ENCODE data around the gene RHOB. TPM values are rescaled to one million over a fixed set of nuclear protein-coding genes. Genes with fewer than 3 reads are reported as not detected.
"Not testable (repeated sequence)": the region's sequence is repeated elsewhere in the genome, so short reads cannot be mapped to it uniquely, and the experiment has no call there.

RHOB gene
- total RNA-seq, 2 experiments from 2014 or later, result 0.52 to 0.67 TPM

DNA sequence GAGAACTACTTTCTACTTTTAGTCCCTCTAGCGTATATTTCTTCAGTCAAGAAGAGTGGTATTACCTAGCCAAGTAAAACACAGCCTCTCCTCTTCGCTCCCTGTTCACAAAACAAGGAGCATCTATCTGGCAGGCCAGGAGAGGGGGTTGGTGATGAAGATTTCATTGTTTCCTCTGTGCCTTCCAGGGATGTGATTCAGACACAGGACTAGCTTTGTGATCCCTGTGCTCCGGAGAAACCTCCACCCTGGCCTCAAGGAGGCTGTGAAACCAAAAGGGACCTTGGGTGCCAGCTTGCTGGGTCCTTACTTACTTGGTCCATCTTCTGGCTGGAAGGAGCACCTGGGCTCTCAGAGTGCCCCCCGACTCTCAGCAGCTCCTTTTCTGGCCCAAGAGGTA lies 5.7 kb downstream of the RHOB start:
- DNase-seq, result no peak
- H3K4me1 Mint-ChIP-seq, result peaks cover 2% of the 10 kb centered on the region
- H3K27ac Mint-ChIP-seq, result no peak overlapping the region
- ChIA-PET CTCF (interaction anchor here (1.0 to 1.6 kb wide), 6 partner anchors 10 to 199 kb away, joined by 3 to 7 read pairs (median 4); partner anchors contain the start of gene HS1BP3), POLR2A (no interaction called here)
- peaks cover 43% of the 10 kb centered on the region for H3K27me3 Mint-ChIP-seq
- no peaks in the 10 kb centered on the region for H3K36me3 Mint-ChIP-seq (ENCODE audit: low read depth)
- no peaks in the 10 kb centered on the region for H3K9me3 Mint-ChIP-seq
- no peak overlapping the region for H3K4me3 Mint-ChIP-seq

DNA sequence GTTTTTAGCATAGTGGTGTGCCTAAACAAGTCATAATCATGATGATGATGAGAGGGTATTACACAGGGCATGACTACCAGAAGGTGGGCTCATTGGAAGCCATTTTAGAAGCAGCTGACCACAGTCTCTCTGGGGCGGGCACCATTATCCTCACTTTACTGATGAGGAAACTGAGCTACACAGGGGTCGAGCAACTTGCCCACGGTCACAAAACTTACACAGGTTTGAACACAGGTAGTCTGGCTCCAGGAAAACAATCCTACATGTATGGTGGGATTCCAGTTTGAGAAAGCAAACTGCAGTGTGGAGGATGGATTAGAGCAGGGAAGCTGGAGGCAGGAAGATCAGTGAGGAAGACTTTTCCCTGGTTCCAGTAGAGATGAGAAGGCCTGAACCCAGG lies 6.2 kb downstream of the RHOB start:
- H3K27me3 Mint-ChIP-seq, result peaks cover 40% of the 10 kb centered on the region
- no peak overlapping the region for H3K27ac Mint-ChIP-seq
- H3K4me1 Mint-ChIP-seq, result no peaks in the 10 kb centered on the region
- POLR2A ChIA-PET, result no interaction called here
- no peak for DNase-seq
- H3K9me3 Mint-ChIP-seq, result no peaks in the 10 kb centered on the region
- H3K36me3 Mint-ChIP-seq (ENCODE audit: low read depth), result no peaks in the 10 kb centered on the region
- CTCF ChIA-PET, result interaction anchor here (1.0 to 1.6 kb wide), 2 partner anchors 12 to 189 kb away, joined by 4 to 7 read pairs; no protein-coding TSS in a partner anchor
- no peak overlapping the region for H3K4me3 Mint-ChIP-seq

DNA sequence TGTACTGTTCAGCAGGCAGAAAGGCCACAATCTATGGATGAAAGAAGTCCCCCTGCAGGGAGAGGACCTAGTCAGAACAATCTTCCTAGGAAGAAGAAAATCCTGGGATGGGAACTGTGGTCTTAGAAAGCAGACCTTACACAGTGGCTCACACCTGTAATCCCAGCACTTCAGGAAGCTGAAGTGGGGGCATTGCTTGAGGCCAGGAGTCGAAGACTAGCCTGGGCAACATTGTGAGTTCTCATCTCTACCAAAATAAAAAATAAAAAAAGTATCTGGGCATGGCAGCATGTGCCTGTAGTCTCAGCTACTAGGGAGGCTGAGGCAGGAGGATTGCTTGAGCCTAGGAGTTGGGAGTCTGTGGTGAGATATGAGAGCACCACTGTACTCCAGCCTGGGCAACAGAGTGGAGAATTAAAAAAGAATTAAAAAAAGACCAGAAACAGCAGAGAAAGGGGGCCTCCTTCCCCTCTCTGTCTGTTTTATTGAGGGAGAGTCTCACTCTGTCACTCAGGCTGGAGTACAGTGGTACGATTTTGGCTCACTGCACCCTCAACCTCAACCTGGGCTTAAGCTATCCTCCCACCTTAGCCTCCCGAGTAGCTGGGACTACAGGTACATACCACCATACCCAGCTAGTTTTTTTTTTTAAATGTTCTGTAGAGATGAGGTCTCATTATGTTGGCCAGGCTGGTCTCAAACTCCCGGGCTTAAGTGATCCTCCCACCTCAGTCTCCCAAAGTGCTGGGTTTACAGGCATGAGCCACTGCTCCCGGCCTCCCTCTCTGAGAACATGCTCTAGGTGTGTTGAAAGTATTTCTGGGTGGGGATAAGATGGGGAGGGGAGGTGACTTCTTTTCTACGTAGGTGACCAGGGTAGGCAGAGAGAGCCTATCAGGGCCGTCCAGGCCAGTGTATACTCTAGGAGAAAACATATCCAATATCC lies 7.4 kb downstream of the RHOB start:
- no peak for DNase-seq

DNA sequence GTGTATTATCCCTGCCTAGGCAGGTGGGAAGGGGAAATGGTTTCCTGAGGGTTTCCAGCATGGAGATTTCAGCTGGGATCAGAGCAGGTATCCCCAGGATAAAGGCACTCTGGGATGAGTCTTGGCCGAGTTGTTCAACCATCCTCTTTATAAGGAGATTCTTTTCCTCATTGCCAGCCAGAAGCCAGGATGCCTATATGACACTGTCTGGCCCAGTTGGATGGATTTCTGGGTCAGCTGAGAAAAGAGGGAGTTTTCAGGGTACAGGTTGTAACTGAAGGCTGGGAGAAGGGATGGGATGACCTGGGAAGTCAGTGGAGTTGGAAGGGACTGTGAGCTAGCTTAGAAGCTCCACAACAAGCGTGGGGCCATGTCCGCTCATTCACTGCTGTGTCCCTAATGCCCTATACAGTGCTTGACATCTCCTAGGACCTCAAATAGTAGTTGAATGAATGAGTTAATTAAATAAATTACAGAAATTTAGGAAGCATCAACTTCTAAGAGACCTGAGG lies 8.3 kb downstream of the RHOB start:
- no peak overlapping the region for H3K4me3 Mint-ChIP-seq
- H3K27me3 Mint-ChIP-seq, result peaks cover 29% of the 10 kb centered on the region
- no peaks in the 10 kb centered on the region for H3K9me3 Mint-ChIP-seq
- H3K27ac Mint-ChIP-seq, result no peak overlapping the region
- DNase-seq, result no peak
- H3K36me3 Mint-ChIP-seq (ENCODE audit: low read depth), result no peaks in the 10 kb centered on the region
- ChIA-PET CTCF (interaction anchor here (0.5 to 1.5 kb wide), 4 partner anchors 14 to 230 kb away, joined by 3 to 8 read pairs (median 3); partner anchors contain the start of gene SDC1), POLR2A (interaction anchor here (0.6 to 0.7 kb wide), 2 partner anchors 16 to 21 kb away, joined by 3 read pairs; no protein-coding TSS in a partner anchor)
- H3K4me1 Mint-ChIP-seq, result no peaks in the 10 kb centered on the region

More for the DNA sequence above, 7.4 kb downstream of the RHOB start:
- CTCF ChIA-PET, result interaction anchor here (0.5 to 1.5 kb wide), 5 partner anchors 14 to 229 kb away, joined by 3 to 8 read pairs (median 3); partner anchors contain the start of gene SDC1
- no peaks in the 10 kb centered on the region for H3K4me1 Mint-ChIP-seq
- H3K9me3 Mint-ChIP-seq, result no peaks in the 10 kb centered on the region
- H3K27ac Mint-ChIP-seq, result no peak overlapping the region
- peaks cover 30% of the 10 kb centered on the region for H3K27me3 Mint-ChIP-seq
- H3K36me3 Mint-ChIP-seq (ENCODE audit: low read depth), result no peaks in the 10 kb centered on the region
- POLR2A ChIA-PET, result no interaction called here
- H3K4me3 Mint-ChIP-seq, result no peak overlapping the region

DNA sequence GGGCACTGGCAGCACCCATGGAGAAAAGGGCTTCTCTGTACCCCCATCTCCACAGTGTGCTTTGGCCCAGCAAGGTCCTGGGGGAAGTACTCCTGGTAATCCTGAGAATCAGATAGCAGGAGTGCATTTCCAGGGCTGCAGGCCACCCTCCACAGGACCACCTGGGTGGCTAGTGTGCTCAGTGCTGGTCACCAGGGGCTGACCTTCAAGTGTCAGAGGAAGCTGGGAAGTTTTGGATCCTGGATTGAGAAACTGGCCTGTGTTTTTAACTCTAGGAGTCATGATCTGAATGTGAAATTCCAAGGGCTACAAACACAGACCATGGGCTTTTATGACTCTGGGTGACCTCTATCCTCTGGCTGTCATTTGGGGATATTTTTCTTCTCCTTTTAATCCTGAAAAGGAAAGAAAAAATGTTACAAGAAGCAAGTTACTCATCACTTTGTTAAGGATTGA lies 9.3 kb downstream of the RHOB start:
- Mint-ChIP-seq H3K27me3 (peaks cover 36% of the 10 kb centered on the region), H3K36me3 (ENCODE audit: low read depth) (no peaks in the 10 kb centered on the region), H3K27ac (no peak overlapping the region), H3K9me3 (no peaks in the 10 kb centered on the region), H3K4me1 (no peaks in the 10 kb centered on the region), H3K4me3 (no peak overlapping the region)
- DNase-seq, result no peak
- ChIA-PET POLR2A (no interaction called here), CTCF (interaction anchor here (1.2 kb wide), 1 partner anchor 187 kb away, joined by 8 read pairs; no protein-coding TSS in a partner anchor)

DNA sequence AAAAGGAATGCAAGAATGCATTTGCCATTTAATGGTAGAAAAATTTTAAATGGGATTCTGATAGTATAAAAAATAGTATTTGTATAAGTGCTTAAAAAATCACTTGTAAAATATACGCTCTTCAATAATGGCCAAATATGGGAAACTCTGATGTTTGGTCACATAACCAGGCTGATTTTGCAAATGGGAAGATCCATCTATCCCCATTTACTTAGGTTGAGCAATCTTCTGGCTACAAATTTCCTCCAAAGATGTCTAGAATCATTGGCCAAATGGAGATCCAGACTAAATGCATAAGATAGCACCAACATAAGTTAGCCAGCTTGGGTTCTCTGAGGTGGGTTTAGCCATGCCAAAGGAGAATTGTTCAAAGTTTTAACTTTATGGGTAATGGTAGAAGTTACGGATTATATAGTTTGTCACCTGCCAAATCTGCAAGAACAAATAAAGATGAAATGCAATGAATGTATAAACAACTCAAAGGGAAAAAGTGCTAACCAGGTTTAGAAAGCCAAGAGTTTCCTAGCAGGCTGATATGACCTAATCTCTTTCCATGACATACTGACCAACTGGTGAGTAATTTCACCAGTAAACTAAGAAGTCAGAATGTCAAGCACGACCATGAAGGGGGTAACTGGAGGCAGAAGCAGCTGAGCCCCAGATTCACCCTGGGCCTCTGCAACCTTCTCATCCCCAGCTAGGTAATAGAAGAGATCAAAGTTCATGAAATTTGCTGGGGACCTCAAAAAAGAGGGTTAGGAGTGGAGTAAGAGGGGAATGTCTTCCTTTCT lies 10.0 kb downstream of the RHOB start:
- H3K27me3 Mint-ChIP-seq, result peaks cover 40% of the 10 kb centered on the region
- no peaks in the 10 kb centered on the region for H3K9me3 Mint-ChIP-seq
- H3K4me3 Mint-ChIP-seq, result no peak overlapping the region
- H3K4me1 Mint-ChIP-seq, result no peaks in the 10 kb centered on the region
- H3K36me3 Mint-ChIP-seq (ENCODE audit: low read depth), result no peaks in the 10 kb centered on the region
- ChIA-PET CTCF (interaction anchor here (1.3 to 2.5 kb wide), 2 partner anchors 8 to 10 kb away, joined by 4 to 6 read pairs; partner anchors contain the start of gene RHOB), POLR2A (no interaction called here)
- H3K27ac Mint-ChIP-seq, result no peak overlapping the region
- DNase-seq, result no peak

DNA sequence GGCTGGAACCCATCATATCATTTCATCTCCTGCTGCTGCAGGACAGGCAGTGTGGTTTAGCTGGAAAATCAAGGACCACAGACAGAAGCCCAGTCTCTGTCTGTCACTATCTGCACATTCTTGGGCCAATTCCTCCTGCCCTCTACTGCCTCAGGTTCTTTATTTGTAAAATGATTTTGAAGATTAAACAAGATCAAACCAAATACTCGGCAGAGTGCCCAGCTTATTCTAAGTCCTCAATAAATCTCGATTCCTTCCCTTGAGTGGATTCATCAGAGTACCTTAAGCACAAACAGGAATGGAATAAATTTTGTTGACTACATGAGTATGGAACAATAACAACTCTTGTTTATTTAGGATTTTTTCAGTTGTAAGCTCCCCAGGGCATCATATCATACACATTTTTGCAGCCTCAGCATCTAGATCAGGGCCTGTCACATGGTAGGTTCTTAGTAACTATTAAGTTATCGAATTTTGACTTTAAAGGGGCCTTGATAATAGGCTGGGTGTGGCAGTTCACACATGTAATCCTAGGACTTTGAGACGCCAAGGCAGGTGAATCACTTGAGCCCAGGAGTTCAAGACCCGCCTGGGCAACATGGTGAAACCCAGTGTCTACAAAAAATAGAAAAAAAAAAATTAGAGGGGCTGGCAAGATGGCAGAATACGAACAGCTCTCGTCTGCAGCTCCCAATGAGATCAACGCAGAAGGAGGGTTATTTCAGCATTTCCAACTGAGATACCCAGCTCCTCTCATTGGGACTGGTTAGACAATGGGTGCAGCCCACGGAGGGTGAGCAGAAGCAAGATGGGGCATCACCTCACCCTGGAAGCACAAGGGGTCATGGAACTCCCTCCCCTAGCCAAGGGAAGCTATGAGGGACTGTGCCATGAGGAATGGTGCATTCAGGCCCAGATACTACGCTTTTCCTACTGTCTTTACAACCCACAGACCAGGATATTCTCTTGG lies 11.1 kb downstream of the RHOB start:
- POLR2A ChIA-PET, result interaction anchor here (0.7 kb wide), 1 partner anchor 25 kb away, joined by 3 read pairs; no protein-coding TSS in a partner anchor
- H3K9me3 Mint-ChIP-seq, result no peaks in the 10 kb centered on the region
- CTCF ChIA-PET, result interaction anchor here (1.0 to 2.5 kb wide), 3 partner anchors 9 to 21 kb away, joined by 4 to 6 read pairs (median 4); partner anchors contain the start of gene RHOB
- no peak overlapping the region for H3K27ac Mint-ChIP-seq
- no peaks in the 10 kb centered on the region for H3K36me3 Mint-ChIP-seq (ENCODE audit: low read depth)
- peaks cover 48% of the 10 kb centered on the region for H3K27me3 Mint-ChIP-seq
- no peaks in the 10 kb centered on the region for H3K4me1 Mint-ChIP-seq
- H3K4me3 Mint-ChIP-seq, result no peak overlapping the region
- DNase-seq, result no peak

DNA sequence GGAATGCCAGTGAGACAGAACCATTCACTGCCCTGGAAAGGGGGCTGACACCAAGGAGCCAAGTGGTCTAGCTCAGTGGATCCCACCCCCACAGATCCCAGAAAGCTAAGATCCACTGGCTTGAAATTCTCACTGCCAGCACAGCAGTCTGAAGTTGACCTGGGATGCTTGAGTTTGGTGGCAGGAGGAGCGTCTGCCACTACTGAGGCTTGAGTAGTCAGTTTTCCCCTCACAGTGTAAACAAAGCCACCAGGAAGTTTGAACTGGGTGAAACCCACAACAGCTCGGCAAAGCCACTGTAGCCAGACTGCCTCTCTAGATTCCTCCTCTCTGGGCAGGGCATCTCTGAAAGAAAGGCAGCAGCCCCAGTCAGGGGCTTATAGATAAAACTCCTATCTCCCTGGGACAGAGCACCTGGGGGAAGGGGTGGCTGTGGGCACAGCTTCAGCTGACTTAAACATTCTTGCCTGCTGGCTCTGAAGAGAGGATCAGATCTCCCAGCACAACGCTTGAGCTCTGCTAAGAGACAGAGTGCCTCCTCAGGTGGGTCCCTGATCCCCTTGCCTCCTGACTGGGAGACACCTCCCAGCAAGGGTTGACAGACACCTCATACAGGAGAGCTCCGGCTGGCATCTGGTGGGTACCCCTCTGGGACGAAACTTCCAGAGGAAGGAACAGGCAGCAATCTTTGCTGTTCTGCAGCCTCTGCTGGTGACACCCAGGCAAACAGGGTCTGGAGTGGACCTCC lies 12.0 kb downstream of the RHOB start:
- H3K27me3 Mint-ChIP-seq, result peaks cover 51% of the 10 kb centered on the region
- DNase-seq; H3K4me1 Mint-ChIP-seq; H3K9me3 Mint-ChIP-seq; H3K4me3 Mint-ChIP-seq; POLR2A ChIA-PET; H3K36me3 Mint-ChIP-seq (ENCODE audit: low read depth); H3K27ac Mint-ChIP-seq: not testable (repeated sequence)
- CTCF ChIA-PET, result interaction anchor here (1.0 to 2.5 kb wide), 3 partner anchors 10 to 46 kb away, joined by 3 to 6 read pairs (median 4); no protein-coding TSS in a partner anchor

DNA sequence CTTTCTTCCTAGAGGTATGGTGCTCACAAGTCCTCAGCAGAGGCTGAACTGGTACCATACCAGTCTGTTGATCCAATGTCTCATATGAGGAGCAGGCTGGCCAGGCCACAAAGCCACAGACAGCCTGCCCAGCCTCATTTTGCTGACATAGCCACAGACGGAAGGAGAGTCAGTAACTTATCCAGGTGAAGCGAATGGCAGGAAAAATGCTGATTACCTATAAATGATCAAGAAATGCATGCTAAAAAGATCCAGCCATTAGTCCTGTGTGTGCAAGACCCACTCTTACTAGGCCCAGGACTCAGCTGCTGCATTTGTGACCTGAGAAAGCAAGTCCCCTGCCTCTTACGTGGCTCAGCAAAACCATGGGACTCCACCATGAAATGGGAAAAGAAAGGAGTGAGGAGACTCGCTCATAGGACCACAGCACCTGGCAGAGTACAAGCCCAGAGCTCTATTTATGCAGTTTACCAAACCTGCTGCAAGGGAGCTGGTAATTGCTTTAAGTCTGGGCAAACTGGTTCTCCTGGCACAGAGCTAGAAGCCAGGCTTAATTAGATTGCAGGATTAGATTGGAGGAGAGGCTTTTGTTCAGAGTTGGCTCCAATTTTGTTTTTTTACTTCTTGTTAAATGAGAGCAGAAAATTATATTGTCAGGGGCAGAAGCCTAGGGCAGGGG lies 19.0 kb downstream of the RHOB start:
- H3K4me1 Mint-ChIP-seq, result no peaks in the 10 kb centered on the region
- H3K27me3 Mint-ChIP-seq, result peaks cover 26% of the 10 kb centered on the region
- no peaks in the 10 kb centered on the region for H3K9me3 Mint-ChIP-seq
- H3K27ac Mint-ChIP-seq, result no peak overlapping the region
- H3K36me3 Mint-ChIP-seq (ENCODE audit: low read depth), result no peaks in the 10 kb centered on the region
- ChIA-PET CTCF (interaction anchor here (3.4 kb wide), 1 partner anchor 12 kb away, joined by 16 read pairs; no protein-coding TSS in a partner anchor), POLR2A (no interaction called here)
- DNase-seq, result no peak
- H3K4me3 Mint-ChIP-seq, result no peak overlapping the region

DNA sequence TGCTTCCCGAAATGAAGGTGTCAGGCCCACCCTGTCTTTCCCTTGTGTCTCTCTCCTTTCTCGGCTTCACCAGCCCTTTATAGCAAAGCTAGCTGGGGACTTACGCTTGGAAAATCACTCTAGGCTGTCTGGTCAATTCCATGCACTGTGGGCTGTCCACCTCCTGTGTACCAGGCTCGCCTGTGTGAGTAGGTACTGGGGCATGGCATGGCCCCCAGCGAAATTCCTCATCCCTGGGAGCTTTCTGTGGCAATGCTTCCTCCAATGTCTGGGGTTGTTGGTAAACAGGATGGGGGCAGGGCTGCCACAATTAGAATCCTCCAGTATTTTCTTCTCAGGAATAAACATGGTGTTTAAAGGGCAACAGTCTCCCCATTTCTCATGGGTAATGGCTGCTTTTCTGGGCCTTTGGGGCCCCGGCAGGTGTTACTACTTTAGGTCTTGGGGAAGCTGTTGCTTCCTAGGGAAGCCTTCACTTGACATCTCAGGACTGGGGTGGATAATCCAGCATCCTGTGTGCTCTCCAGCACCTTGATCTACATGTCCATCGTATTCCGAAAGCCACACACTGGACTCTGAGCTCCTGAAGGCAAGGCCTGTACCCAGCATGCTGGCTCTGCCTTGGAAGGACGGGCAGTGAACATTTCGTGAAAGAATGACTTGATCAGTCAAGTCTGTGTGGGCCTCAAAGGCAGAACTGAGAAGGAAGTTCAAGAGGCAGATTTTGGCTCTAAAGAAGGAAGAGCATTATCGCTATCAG lies 21.1 kb downstream of the RHOB start:
- Mint-ChIP-seq H3K27ac (no peak overlapping the region), H3K4me1 (no peaks in the 10 kb centered on the region), H3K9me3 (no peaks in the 10 kb centered on the region), H3K27me3 (peaks cover 7% of the 10 kb centered on the region), H3K4me3 (no peak overlapping the region), H3K36me3 (ENCODE audit: low read depth) (no peaks in the 10 kb centered on the region)
- DNase-seq, result no peak
- POLR2A ChIA-PET, result no interaction called here
- CTCF ChIA-PET, result interaction anchor here (0.9 to 3.4 kb wide), 3 partner anchors 10 to 168 kb away, joined by 3 to 16 read pairs (median 3); partner anchors contain the start of gene RHOB
